H1 (cell line): ENCODE results near the gene NPM1.

Experiments used
- EZH2 ChIP-seq: fragments of 200-600 bp; sonication (generic); IDR thresholded peaks from 2 replicates; pipeline ENCODE4 v1.7.1; 2012; ENCODE audit warnings: low read depth, mild to moderate bottlenecking, moderate library complexity, low read length, inconsistent platforms; ENCODE audit not compliant: severe bottlenecking
- POLR2A ChIP-seq, 2 experiments: IDR thresholded peaks; 1 replicate in 1 of 2; 2 replicates in 1 of 2; pipeline ENCODE4 v1.6.1; 2011; ENCODE audit warnings: low read depth in 2 of 2, low read length in 2 of 2, mild to moderate bottlenecking in 2 of 2; ENCODE audit errors: control extremely low read depth in 1 of 2
- POLR2AphosphoS5 ChIP-seq: IDR thresholded peaks from 2 replicates; pipeline ENCODE4 v1.6.1; 2011; ENCODE audit warnings: low read depth, low read length
- SP1 ChIP-seq: IDR thresholded peaks from 2 replicates; pipeline ENCODE4 v1.6.1; 2011; ENCODE audit warnings: low read depth, low read length
- USF2 ChIP-seq: IDR thresholded peaks from 2 replicates; pipeline ENCODE4 v1.6.1; 2011; ENCODE audit warnings: low read length, improper control_type of control experiment

GRCh38 chr5:171438738-171439137 lies 51.1 kb downstream of the NPM1 start:
- TF ChIP-seq SP1, result no peak
- no peak for TF ChIP-seq USF2
- no peak for TF ChIP-seq POLR2AphosphoS5
- TF ChIP-seq POLR2A (IDR thresholded peaks at IDR 0.05; ENCODE audit: control extremely low read depth in 1 of 2, low read depth in 2 of 2, low read length in 2 of 2), result no peak
- no peak for TF ChIP-seq EZH2
